CD4-positive, alpha-beta memory T cell (primary cell): ENCODE results near the gene ASGR2. TPM values are rescaled to one million over a fixed set of nuclear protein-coding genes. Genes with fewer than 3 reads are reported as not detected.
"Not testable (repeated sequence)": the region's sequence is repeated elsewhere in the genome, so short reads cannot be mapped to it uniquely, and the experiment has no call there.

Experiments used
- CTCF ChIA-PET: fragments of 350-600 bp; sonication (Branson Sonifier 250); formaldehyde crosslinking; loops from one replicate; lab custom pipeline; 2021; ENCODE audit warnings: inconsistent platforms; ENCODE audit not compliant: partially characterized antibody; lab: Charles Lee
- POLR2A ChIA-PET: fragments of 350-600 bp; sonication (Branson Sonifier 250); formaldehyde crosslinking; loops from one replicate; lab custom pipeline; 2021; ENCODE audit not compliant: partially characterized antibody; lab: Charles Lee
- DNase-seq, 5 donors: peaks; one replicate each; pipeline versions ENCODE4 v3.0.0 to v3.0.0-alpha.2; 2020 to 2022; ENCODE audit warnings: mixed read lengths in 1 of 5
- H3K27ac ChIP-seq: one replicate; pipeline ENCODE4 v1.7.0; 2013; ENCODE audit warnings: low read depth, low read length
- H3K27me3 ChIP-seq: 2 replicates; pipeline ENCODE4 v1.7.0; 2013; ENCODE audit warnings: mild to moderate bottlenecking, low read length, moderate library complexity; ENCODE audit not compliant: insufficient read depth
- H3K36me3 ChIP-seq: 2 replicates; pipeline ENCODE4 v1.7.0; 2013; ENCODE audit warnings: mild to moderate bottlenecking, low read length, moderate library complexity; ENCODE audit not compliant: insufficient read depth
- H3K4me1 ChIP-seq: 2 replicates; pipeline ENCODE4 v1.7.0; 2013; ENCODE audit warnings: mild to moderate bottlenecking, low read length, moderate library complexity; ENCODE audit not compliant: insufficient read depth
- H3K4me3 ChIP-seq, 2 donors: one replicate each; pipeline ENCODE4 v1.7.0; 2013; ENCODE audit warnings: low read length in 2 of 2, mild to moderate bottlenecking in 1 of 2
- H3K9me3 ChIP-seq, 2 donors: one replicate each; pipeline ENCODE4 v1.7.0; 2013; ENCODE audit warnings: low read length in 2 of 2, control low read depth in 1 of 2; ENCODE audit not compliant: control insufficient read depth in 1 of 2
- H3K27ac Mint-ChIP-seq, 7 donors: one replicate each; pipeline ENCODE4 v1.8.0; 2020 to 2021; ENCODE audit warnings: mixed read lengths in 7 of 7, mild to moderate bottlenecking in 6 of 7, inconsistent platforms in 3 of 7, moderate library complexity in 3 of 7
- H3K27me3 Mint-ChIP-seq, 2 donors: one replicate each; pipeline ENCODE4 v1.8.0; 2020 to 2021; ENCODE audit warnings: mixed read lengths in 2 of 2
- H3K36me3 Mint-ChIP-seq, 2 donors: one replicate each; pipeline ENCODE4 v1.8.0; 2020 to 2021; ENCODE audit warnings: mixed read lengths in 2 of 2, inconsistent platforms in 1 of 2, mild to moderate bottlenecking in 1 of 2
- H3K4me1 Mint-ChIP-seq, 4 donors: one replicate each; pipeline ENCODE4 v1.8.0; 2020 to 2021; ENCODE audit warnings: mixed read lengths in 4 of 4, mild to moderate bottlenecking in 1 of 4
- H3K4me3 Mint-ChIP-seq, 8 donors: one replicate each; pipeline ENCODE4 v1.8.0; 2020 to 2021; ENCODE audit warnings: mixed read lengths in 8 of 8, mild to moderate bottlenecking in 7 of 8, moderate library complexity in 6 of 8, inconsistent platforms in 3 of 8
- H3K9me3 Mint-ChIP-seq, 8 donors: one replicate each; pipeline ENCODE4 v1.8.0; 2020 to 2021; ENCODE audit warnings: mixed read lengths in 8 of 8, mild to moderate bottlenecking in 5 of 8, inconsistent platforms in 3 of 8, moderate library complexity in 1 of 8
- intact Hi-C: fragments of 100-400 bp; cut with micrococcal nuclease; formaldehyde crosslinking; loops from one replicate; pipeline ENCODE4 v1.15.1; 2023
- polyA plus RNA-seq, 2 donors: library from polyadenylated mRNA; unstranded; fragments of 300-500 nt; fragmentation: Illumina TruSeq; gene quantifications; one replicate each; pipeline ENCODE4 v1.2.3, GENCODE V29; 2021
- total RNA-seq, 2 experiments: library from RNA; stranded (reverse); gene quantifications; one replicate each; pipeline ENCODE4 v1.2.3, GENCODE V29; 2021

Gene ASGR2
- total and polyA plus RNA-seq, 4 experiments from 2014 or later = not detected

DNA sequence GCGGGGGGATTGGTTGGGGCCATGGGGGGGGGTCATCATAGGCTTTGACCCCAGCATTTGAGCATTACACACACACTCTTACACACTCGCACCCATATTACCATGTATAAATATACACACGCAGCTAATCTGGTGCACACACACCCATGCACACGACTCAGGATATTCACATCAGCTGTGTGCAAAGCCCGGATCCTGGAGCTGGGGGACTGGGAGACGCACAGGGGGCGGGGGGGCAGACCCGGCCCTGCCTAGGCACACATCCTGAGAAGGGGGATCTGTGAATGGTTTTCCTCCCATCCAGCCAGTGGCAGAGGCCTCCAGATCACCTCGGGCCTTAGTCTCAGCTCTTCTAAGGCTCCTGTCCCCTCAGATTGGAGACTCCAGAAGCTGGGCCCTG, 5.6 kb downstream of the ASGR2 start:
- CTCF ChIA-PET = no interaction called here
- Histone ChIP-seq H3K4me3 (no peak overlapping the region), H3K27ac (no peak overlapping the region), H3K9me3 (no peaks in the 10 kb centered on the region), H3K27me3 (no peaks in the 10 kb centered on the region), H3K36me3 (no peaks in the 10 kb centered on the region), H3K4me1 (peaks cover 6% of the 10 kb centered on the region)
- peaks cover 4 to 8% of the 10 kb centered on the region in 2 donors for H3K27me3 Mint-ChIP-seq
- POLR2A ChIA-PET = no interaction called here
- no peaks in the 10 kb centered on the region for H3K36me3 Mint-ChIP-seq
- intact Hi-C loops = no loop called here
- H3K4me1 Mint-ChIP-seq = peaks cover 7 to 18% (median 8%) of the 10 kb centered on the region in 4 donors
- H3K27ac Mint-ChIP-seq = no peak overlapping the region
- DNase-seq = no peak
- H3K9me3 Mint-ChIP-seq = peaks cover 0 to 4% (median 0%) of the 10 kb centered on the region in 8 donors
- H3K4me3 Mint-ChIP-seq = no peak overlapping the region

DNA sequence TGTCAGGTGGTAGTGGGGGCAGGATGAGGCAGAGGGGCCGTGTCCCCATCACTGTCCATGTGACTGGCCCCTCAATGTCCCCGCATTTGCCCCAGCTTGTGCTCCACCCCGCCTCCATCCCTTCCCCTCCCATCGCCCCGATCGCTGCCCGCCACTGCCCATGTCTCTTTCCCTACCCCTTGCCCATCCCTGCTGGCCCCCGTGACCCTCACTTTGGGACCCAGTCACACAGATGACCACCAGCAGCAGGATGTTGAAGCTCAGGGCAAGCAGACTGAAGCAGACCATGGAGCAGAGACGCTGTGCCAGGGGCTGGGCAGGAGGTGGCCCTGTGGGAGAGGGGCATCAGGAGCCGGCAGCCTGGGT, 6.1 kb downstream of the ASGR2 start:
- ChIA-PET POLR2A (no interaction called here), CTCF (no interaction called here)
- Histone ChIP-seq H3K4me3 (no peak overlapping the region), H3K36me3 (no peaks in the 10 kb centered on the region), H3K27me3 (no peaks in the 10 kb centered on the region), H3K4me1 (peaks cover 6% of the 10 kb centered on the region), H3K27ac (no peak overlapping the region), H3K9me3 (no peaks in the 10 kb centered on the region)
- Mint-ChIP-seq H3K27ac (no peak overlapping the region), H3K4me3 (no peak overlapping the region), H3K36me3 (no peaks in the 10 kb centered on the region), H3K9me3 (peaks cover 0 to 4% (median 0%) of the 10 kb centered on the region in 8 donors), H3K27me3 (peaks cover 4 to 8% of the 10 kb centered on the region in 2 donors), H3K4me1 (peaks cover 7 to 18% (median 8%) of the 10 kb centered on the region in 4 donors)
- no peak for DNase-seq
- intact Hi-C loops = no loop called here

- H3K9me3 Mint-ChIP-seq = peaks cover 0 to 4% (median 0%) of the 10 kb centered on the region in 8 donors
- Histone ChIP-seq H3K27ac (no peak overlapping the region), H3K36me3 (no peaks in the 10 kb centered on the region), H3K27me3 (no peaks in the 10 kb centered on the region), H3K4me1 (peaks cover 6% of the 10 kb centered on the region), H3K9me3 (no peaks in the 10 kb centered on the region), H3K4me3 (no peak overlapping the region)
- H3K4me1 Mint-ChIP-seq = peaks cover 7 to 18% (median 8%) of the 10 kb centered on the region in 4 donors
- no peak for DNase-seq
- intact Hi-C loops = no loop called here
- peaks cover 9 to 14% of the 10 kb centered on the region in 2 donors for H3K27me3 Mint-ChIP-seq
- no peaks in the 10 kb centered on the region for H3K36me3 Mint-ChIP-seq
- H3K27ac Mint-ChIP-seq = no peak overlapping the region
- no peak overlapping the region for H3K4me3 Mint-ChIP-seq
- ChIA-PET CTCF (no interaction called here), POLR2A (no interaction called here)
Observed at GRCh38 chr17:7107795-7108559, 6.6 kb downstream of the ASGR2 start.

GRCh38 chr17:7107012-7107754, 7.4 kb downstream of the ASGR2 start:
- H3K9me3 ChIP-seq = no peaks in the 10 kb centered on the region
- no peak for DNase-seq
- H3K27me3 ChIP-seq = no peaks in the 10 kb centered on the region
- H3K4me1 ChIP-seq = peaks cover 6% of the 10 kb centered on the region
- POLR2A ChIA-PET = no interaction called here
- Mint-ChIP-seq H3K27ac (no peak overlapping the region), H3K36me3 (no peaks in the 10 kb centered on the region), H3K4me3 (peak overlapping the region in 1 of 8 donors; percentile 16), H3K9me3 (peaks cover 0 to 4% (median 0%) of the 10 kb centered on the region in 8 donors), H3K27me3 (peaks cover 10 to 18% of the 10 kb centered on the region in 2 donors), H3K4me1 (peaks cover 7 to 18% (median 8%) of the 10 kb centered on the region in 4 donors)
- CTCF ChIA-PET = no interaction called here
- H3K36me3 ChIP-seq = no peaks in the 10 kb centered on the region
- H3K4me3 ChIP-seq = no peak overlapping the region
- intact Hi-C loops = no loop called here
- no peak overlapping the region for H3K27ac ChIP-seq

- Histone ChIP-seq H3K4me1 (no peaks in the 10 kb centered on the region), H3K36me3 (no peaks in the 10 kb centered on the region), H3K9me3 (no peaks in the 10 kb centered on the region), H3K27ac (no peak overlapping the region), H3K4me3 (no peak overlapping the region), H3K27me3 (no peaks in the 10 kb centered on the region)
- POLR2A ChIA-PET = no interaction called here
- Mint-ChIP-seq H3K36me3 (no peaks in the 10 kb centered on the region), H3K4me3 (no peak overlapping the region), H3K27ac (peak overlapping the region in 1 of 7 donors; percentile 52), H3K9me3 (no peaks in the 10 kb centered on the region), H3K27me3 (peaks cover 17 to 22% of the 10 kb centered on the region in 2 donors), H3K4me1 (peaks cover 0 to under 1% (median 0%) of the 10 kb centered on the region in 4 donors)
- CTCF ChIA-PET = interaction anchor here (1.0 kb wide), 1 partner anchor 30 kb away, joined by 3 read pairs; no protein-coding TSS in a partner anchor
- no peak for DNase-seq
- intact Hi-C loops = no loop called here
Observed at GRCh38 chr17:7102421-7102820, 12.2 kb downstream of the ASGR2 start.

DNA sequence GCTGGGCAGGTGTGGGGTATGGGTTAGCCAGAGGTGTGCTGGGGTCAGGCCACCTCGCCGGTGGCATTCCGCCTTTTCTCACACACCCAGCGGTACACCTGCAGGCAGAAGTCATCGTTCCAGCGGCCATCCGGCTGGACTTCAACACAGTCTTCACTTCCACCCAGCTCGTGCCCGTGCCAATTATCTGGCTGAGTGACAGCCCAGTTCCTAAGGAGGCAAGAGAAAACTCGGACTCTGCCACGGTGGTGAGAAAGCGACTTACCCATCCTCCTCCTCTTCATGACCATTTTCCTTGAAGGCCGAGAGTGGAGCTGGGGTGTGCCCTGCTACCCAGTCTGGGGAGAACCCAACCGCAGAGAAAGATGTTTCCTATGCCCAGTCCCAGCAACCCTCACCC, 13.1 kb downstream of the ASGR2 start:
- Mint-ChIP-seq H3K4me3 (no peak overlapping the region), H3K4me1 (no peaks in the 10 kb centered on the region), H3K27me3 (peaks cover 18 to 21% of the 10 kb centered on the region in 2 donors), H3K27ac (no peak overlapping the region), H3K36me3 (no peaks in the 10 kb centered on the region), H3K9me3 (no peaks in the 10 kb centered on the region)
- ChIA-PET CTCF (interaction anchor here (1.0 kb wide), 1 partner anchor 31 kb away, joined by 3 read pairs; no protein-coding TSS in a partner anchor), POLR2A (no interaction called here)
- intact Hi-C loops = no loop called here
- Histone ChIP-seq H3K27me3 (no peaks in the 10 kb centered on the region), H3K36me3 (no peaks in the 10 kb centered on the region), H3K4me1 (no peaks in the 10 kb centered on the region), H3K9me3 (no peaks in the 10 kb centered on the region), H3K4me3 (no peak overlapping the region), H3K27ac (no peak overlapping the region)
- no peak for DNase-seq

DNA sequence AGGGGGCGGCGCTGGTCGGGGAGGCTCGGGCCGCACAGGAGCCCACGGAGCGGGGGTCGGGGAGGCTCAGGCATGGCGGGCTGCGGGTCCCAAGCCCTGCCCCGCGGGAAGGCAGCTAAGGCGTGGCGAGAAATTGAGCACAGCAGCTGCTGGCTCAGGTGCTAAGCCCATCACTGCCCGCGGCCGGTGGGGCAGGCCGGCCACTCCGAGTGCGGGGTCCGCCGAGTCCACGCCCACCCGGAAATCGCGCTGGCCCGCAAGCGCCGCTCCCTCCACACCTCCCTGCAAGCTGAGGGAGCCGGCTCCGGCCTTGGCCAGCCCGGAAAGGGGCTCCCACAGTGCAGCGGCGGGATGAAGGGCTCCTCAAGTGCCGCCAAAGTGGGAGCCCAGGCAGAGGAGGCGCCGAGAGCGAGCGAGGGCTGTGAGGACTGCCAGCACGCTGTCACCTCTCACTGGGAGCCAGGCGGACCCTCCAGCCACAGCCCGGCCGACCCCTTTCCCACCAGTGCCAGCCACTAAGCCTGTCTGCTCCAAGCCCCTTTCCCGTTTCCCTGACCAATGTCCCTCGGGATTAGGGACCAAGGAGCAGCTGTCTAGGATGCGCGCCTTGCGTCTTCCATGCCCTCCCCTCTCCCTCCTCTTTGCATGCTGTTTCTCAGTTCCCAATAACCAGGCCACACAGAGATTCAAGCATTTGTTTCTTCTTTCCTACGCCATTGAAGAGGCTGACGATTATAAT, 13.8 kb downstream of the ASGR2 start:
- H3K9me3 Mint-ChIP-seq, H3K36me3 Mint-ChIP-seq, H3K9me3 ChIP-seq, CTCF ChIA-PET, H3K27me3 ChIP-seq, intact Hi-C loops, POLR2A ChIA-PET, H3K4me3 ChIP-seq, H3K36me3 ChIP-seq, H3K4me1 ChIP-seq, H3K4me1 Mint-ChIP-seq, H3K4me3 Mint-ChIP-seq, H3K27ac Mint-ChIP-seq, H3K27ac ChIP-seq, DNase-seq: not testable (repeated sequence)
- H3K27me3 Mint-ChIP-seq = peaks cover 22 to 24% of the 10 kb centered on the region in 2 donors
